Measurements from ENCODE around the gene COG5.
A peak's percentile ranks its signal among the peaks of the same experiment; 100 is the strongest.

Gene COG5

DNA sequence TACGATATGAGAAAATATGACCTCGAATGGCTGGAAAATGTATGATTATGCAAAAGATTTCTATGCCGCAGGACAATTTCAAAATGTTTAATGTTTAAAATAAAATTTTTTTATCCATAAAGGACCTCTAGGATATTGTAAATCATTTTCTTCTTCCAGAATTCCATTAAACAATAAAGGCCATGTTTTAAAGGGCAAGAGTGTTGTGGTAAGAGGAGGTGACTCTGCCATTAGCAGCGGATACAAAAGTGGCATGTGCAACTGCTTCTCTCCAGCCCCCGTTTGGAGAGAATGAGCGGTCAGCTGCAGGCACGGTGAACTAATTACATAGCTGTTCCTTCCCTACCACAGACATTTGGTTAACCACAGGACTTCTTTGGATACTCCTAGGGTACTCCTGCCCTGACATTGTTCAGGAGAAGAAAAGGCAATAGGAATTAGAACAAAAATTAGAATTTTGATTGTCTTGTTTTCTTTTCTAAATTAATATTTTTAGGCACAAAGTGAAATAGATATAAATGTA, 331.1 kb downstream of the COG5 start:
- ATAC-seq: no peak
- TF ChIP-seq ZFP30 (CRISPR knock-in tag; IDR thresholded peaks at IDR 0.05) (no peak), CSDC2 (CRISPR knock-in tag; IDR thresholded peaks at IDR 0.05) (no peak), ZNF70 (CRISPR knock-in tag; IDR thresholded peaks at IDR 0.05) (peak; percentile 91), ZNF565 (CRISPR knock-in tag; conservative IDR thresholded peaks at IDR 0.05; ENCODE audit: low read depth) (no peak), PPARA (CRISPR knock-in tag; IDR thresholded peaks at IDR 0.05; ENCODE audit: borderline replicate concordance) (no peak)

DNA sequence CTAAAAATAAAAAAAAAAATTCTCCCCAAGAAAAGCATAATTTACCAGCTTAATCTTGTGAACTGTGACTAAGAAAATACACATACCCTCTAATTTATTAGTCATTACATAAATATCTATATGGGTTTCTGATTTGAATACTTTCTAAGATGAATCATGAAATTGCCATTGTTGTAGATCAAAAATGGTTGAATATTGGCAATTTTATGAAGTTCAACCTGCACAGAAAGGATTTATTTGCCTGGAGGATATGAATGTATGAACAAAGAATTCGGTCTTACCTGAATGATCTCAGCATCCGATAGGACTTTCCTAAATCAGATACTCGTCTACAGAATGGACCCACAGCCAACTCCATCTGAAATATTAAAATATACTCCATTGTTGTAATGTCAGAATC, 333.4 kb downstream of the COG5 start:
- peak; percentile 32; the same call in 1 of the 3 replicates for ATAC-seq
- TF ChIP-seq, protein P1, sequence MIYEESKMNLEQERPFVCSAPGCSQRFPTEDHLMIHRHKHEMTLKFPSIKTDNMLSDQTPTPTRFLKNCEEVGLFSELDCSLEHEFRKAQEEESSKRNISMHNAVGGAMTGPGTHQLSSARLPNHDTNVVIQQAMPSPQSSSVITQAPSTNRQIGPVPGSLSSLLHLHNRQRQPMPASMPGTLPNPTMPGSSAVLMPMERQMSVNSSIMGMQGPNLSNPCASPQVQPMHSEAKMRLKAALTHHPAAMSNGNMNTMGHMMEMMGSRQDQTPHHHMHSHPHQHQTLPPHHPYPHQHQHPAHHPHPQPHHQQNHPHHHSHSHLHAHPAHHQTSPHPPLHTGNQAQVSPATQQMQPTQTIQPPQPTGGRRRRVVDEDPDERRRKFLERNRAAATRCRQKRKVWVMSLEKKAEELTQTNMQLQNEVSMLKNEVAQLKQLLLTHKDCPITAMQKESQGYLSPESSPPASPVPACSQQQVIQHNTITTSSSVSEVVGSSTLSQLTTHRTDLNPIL (CRISPR knock-in tag; IDR thresholded peaks at IDR 0.05; ENCODE audit: low read depth): no peak
- TF ChIP-seq ZNF70 (CRISPR knock-in tag; IDR thresholded peaks at IDR 0.05) (no peak), ZNF565 (CRISPR knock-in tag; conservative IDR thresholded peaks at IDR 0.05; ENCODE audit: low read depth) (no peak), POU6F1 (CRISPR knock-in tag; IDR thresholded peaks at IDR 0.05; ENCODE audit: borderline replicate concordance, low read depth) (no peak), ZFP30 (CRISPR knock-in tag; IDR thresholded peaks at IDR 0.05) (no peak), ESRRG (CRISPR knock-in tag; IDR thresholded peaks at IDR 0.05) (no peak), ZNF8 (CRISPR knock-in tag; IDR thresholded peaks at IDR 0.05) (no peak), PPARA (CRISPR knock-in tag; IDR thresholded peaks at IDR 0.05; ENCODE audit: borderline replicate concordance) (no peak), TOX (CRISPR knock-in tag; IDR thresholded peaks at IDR 0.05; ENCODE audit: borderline replicate concordance) (no peak), TCF4 (CRISPR knock-in tag; IDR thresholded peaks at IDR 0.05; ENCODE audit: borderline replicate concordance) (no peak), OSR1 (CRISPR knock-in tag; IDR thresholded peaks at IDR 0.05) (no peak), BACH2 (CRISPR knock-in tag; IDR thresholded peaks at IDR 0.05; ENCODE audit: borderline replicate concordance) (no peak), CSDC2 (CRISPR knock-in tag; IDR thresholded peaks at IDR 0.05) (no peak), ZFP3 (CRISPR knock-in tag; IDR thresholded peaks at IDR 0.05) (no peak)

GRCh38 chr7:107228291-107228690, 335.4 kb downstream of the COG5 start:
- TF ChIP-seq PPARA (CRISPR knock-in tag; IDR thresholded peaks at IDR 0.05; ENCODE audit: borderline replicate concordance): no peak
- TF ChIP-seq ZFP3 (CRISPR knock-in tag; IDR thresholded peaks at IDR 0.05): no peak
- TF ChIP-seq TSHZ2 (CRISPR knock-in tag; IDR thresholded peaks at IDR 0.05): no peak
- no peak for TF ChIP-seq ARNTL (CRISPR knock-in tag; IDR thresholded peaks at IDR 0.05; ENCODE audit: borderline replicate concordance, low read depth)
- TF ChIP-seq ZNF70 (CRISPR knock-in tag; IDR thresholded peaks at IDR 0.05): no peak
- no peak for TF ChIP-seq ZC3H10 (CRISPR knock-in tag; IDR thresholded peaks at IDR 0.05)
- TF ChIP-seq ESRRG (CRISPR knock-in tag; IDR thresholded peaks at IDR 0.05): no peak
- TF ChIP-seq ZNF8 (CRISPR knock-in tag; IDR thresholded peaks at IDR 0.05): no peak
- TF ChIP-seq OSR1 (CRISPR knock-in tag; IDR thresholded peaks at IDR 0.05): no peak
- no peak for ATAC-seq

DNA sequence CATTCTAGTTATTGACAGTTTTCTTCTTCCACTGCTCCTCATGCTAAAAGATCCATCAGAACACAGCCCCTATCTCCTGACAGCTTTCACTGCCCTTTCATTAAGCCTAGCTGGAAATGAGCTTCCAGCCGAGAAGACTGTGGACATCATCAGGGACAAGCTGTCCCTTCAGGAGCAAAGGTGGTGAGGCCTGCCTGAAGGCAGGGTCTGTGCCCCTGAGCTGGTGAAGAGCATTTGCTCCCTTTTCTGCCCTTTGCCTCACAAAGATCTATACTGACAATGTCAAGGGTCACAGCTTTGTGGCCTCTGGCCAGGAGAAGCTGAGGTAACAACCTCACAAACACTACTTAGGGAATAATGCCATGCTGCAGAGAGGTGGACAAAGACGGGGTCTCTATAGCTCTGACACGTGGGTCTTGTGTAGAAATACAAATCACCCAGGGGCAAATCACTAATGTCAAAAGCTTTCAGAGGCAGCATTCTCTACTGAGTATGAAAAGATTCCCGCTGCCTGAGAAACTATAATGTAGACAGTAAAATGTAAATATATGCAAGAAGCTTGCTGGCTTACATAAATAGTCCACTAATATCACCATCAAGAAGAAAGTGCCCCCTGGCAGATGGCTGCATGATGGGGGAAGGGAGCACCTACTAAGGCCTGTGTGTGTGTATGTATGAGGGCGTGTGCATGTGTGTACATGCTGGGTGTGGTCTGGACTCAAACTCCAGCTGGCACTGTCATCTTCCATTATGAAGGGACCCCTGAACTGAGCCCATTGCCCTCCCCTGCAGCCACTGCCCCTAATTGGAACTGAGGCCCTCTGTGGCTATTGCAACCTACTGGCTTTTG, 339.1 kb downstream of the COG5 start:
- ATAC-seq: no peak
- TF ChIP-seq ZNF565 (CRISPR knock-in tag; conservative IDR thresholded peaks at IDR 0.05; ENCODE audit: low read depth): no peak
- no peak for TF ChIP-seq CSDC2 (CRISPR knock-in tag; IDR thresholded peaks at IDR 0.05)
- no peak for TF ChIP-seq ARNTL (CRISPR knock-in tag; IDR thresholded peaks at IDR 0.05; ENCODE audit: borderline replicate concordance, low read depth)
- TF ChIP-seq TOX (CRISPR knock-in tag; IDR thresholded peaks at IDR 0.05; ENCODE audit: borderline replicate concordance): no peak
- no peak for TF ChIP-seq ZNF70 (CRISPR knock-in tag; IDR thresholded peaks at IDR 0.05)
- no peak for TF ChIP-seq ZFP3 (CRISPR knock-in tag; IDR thresholded peaks at IDR 0.05)
- TF ChIP-seq ISL1 (CRISPR knock-in tag; IDR thresholded peaks at IDR 0.05): no peak
- no peak for TF ChIP-seq TSHZ2 (CRISPR knock-in tag; IDR thresholded peaks at IDR 0.05)
- TF ChIP-seq ZFP30 (CRISPR knock-in tag; IDR thresholded peaks at IDR 0.05): no peak
- no peak for TF ChIP-seq OSR1 (CRISPR knock-in tag; IDR thresholded peaks at IDR 0.05)
- TF ChIP-seq, protein P2, sequence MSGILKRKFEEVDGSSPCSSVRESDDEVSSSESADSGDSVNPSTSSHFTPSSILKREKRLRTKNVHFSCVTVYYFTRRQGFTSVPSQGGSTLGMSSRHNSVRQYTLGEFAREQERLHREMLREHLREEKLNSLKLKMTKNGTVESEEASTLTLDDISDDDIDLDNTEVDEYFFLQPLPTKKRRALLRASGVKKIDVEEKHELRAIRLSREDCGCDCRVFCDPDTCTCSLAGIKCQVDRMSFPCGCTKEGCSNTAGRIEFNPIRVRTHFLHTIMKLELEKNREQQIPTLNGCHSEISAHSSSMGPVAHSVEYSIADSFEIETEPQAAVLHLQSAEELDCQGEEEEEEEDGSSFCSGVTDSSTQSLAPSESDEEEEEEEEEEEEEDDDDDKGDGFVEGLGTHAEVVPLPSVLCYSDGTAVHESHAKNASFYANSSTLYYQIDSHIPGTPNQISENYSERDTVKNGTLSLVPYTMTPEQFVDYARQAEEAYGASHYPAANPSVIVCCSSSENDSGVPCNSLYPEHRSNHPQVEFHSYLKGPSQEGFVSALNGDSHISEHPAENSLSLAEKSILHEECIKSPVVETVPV (CRISPR knock-in tag; IDR thresholded peaks at IDR 0.05): no peak
- no peak for TF ChIP-seq TCF4 (CRISPR knock-in tag; IDR thresholded peaks at IDR 0.05; ENCODE audit: borderline replicate concordance)
- TF ChIP-seq ESRRG (CRISPR knock-in tag; IDR thresholded peaks at IDR 0.05): no peak
- no peak for TF ChIP-seq RARB (CRISPR knock-in tag; IDR thresholded peaks at IDR 0.05)
- TF ChIP-seq BACH2 (CRISPR knock-in tag; IDR thresholded peaks at IDR 0.05; ENCODE audit: borderline replicate concordance): no peak
